Measurements from ENCODE around the gene CTSL.

GRCh38 chr9:87718231-87718630 is 7.7 kb upstream of the CTSL start:
- TF ChIP-seq CTCF (IDR thresholded peaks at IDR 0.05; ENCODE audit: insufficient read depth, low read length, poor library complexity, severe bottlenecking) (no peak), EZH2phosphoT487 (conservative IDR thresholded peaks at IDR 0.05; ENCODE audit: low read length) (no peak)
